K562 (cell line): ENCODE results near the gene SAMD13. TPM values are rescaled to one million over a fixed set of nuclear protein-coding genes. Genes with fewer than 3 reads are reported as not detected.

Experiments used
- ARHGAP35 ChIP-seq: fragments of 450-650 bp; IDR thresholded peaks from 2 replicates; pipeline ENCODE4 v1.6.1; 2018; ENCODE audit not compliant: partially characterized antibody
- CBFA2T3 ChIP-seq: fragments of 450-650 bp; IDR thresholded peaks from 2 replicates; pipeline ENCODE4 v1.6.1; 2017
- EP400 ChIP-seq: fragments of 450-650 bp; IDR thresholded peaks from 2 replicates; pipeline ENCODE4 v1.6.1; 2017; ENCODE audit warnings: antibody characterized with exemption, mild to moderate bottlenecking, moderate library complexity
- ETV1 ChIP-seq: fragments of 450-650 bp; conservative IDR thresholded peaks from 2 replicates; pipeline ENCODE4 v1.6.1; 2016; ENCODE audit warnings: missing genetic modification characterization, control low read depth, low read depth, missing compliant biosample characterization
- FIP1L1 ChIP-seq: fragments of 200-400 bp; formaldehyde crosslinking; IDR thresholded peaks from 2 replicates; pipeline ENCODE4 v1.6.1; 2018; ENCODE audit warnings: mild to moderate bottlenecking, low read depth, low read length; ENCODE audit not compliant: poor library complexity, severe bottlenecking
- FOS ChIP-seq: IDR thresholded peaks from 3 replicates; pipeline ENCODE4 v1.6.1; 2011; ENCODE audit not compliant: insufficient read length; ENCODE audit errors: extremely low read depth
- FOXK1 ChIP-seq: sonication (generic); formaldehyde crosslinking; IDR thresholded peaks from 2 replicates; pipeline ENCODE4 v1.8.0; 2022; ENCODE audit warnings: missing genetic modification reagents, mild to moderate bottlenecking, borderline replicate concordance
- KAT7 ChIP-seq: sonication (generic); formaldehyde crosslinking; IDR thresholded peaks from 2 replicates; pipeline ENCODE4 v1.8.0; 2022; ENCODE audit warnings: missing genetic modification reagents, mild to moderate bottlenecking, borderline replicate concordance
- KAT8 ChIP-seq: fragments of 450-650 bp; IDR thresholded peaks from 2 replicates; pipeline ENCODE4 v1.6.1; 2016; ENCODE audit warnings: low read depth, mild to moderate bottlenecking
- MEF2D ChIP-seq: conservative IDR thresholded peaks from 2 replicates; pipeline ENCODE4 v1.6.1; 2016; ENCODE audit warnings: low read depth, missing genetic modification characterization, missing compliant biosample characterization
- MIER1 ChIP-seq: fragments of 450-650 bp; IDR thresholded peaks from 2 replicates; pipeline ENCODE4 v1.6.1; 2016; ENCODE audit warnings: antibody characterized with exemption, mild to moderate bottlenecking, low read depth
- NEUROD1 ChIP-seq: fragments of 150-350 bp; IDR thresholded peaks from 2 replicates; pipeline ENCODE4 v1.6.1; 2014; ENCODE audit warnings: borderline replicate concordance, low read length, low read depth; ENCODE audit not compliant: partially characterized antibody
- SAFB2 ChIP-seq: fragments of 200-400 bp; formaldehyde crosslinking; IDR thresholded peaks from 2 replicates; pipeline ENCODE4 v1.6.1; 2018; ENCODE audit warnings: borderline replicate concordance, low read length, low read depth, moderate library complexity; ENCODE audit not compliant: severe bottlenecking
- SMARCA4 ChIP-seq: fragments of 450-650 bp; IDR thresholded peaks from 2 replicates; pipeline ENCODE4 v1.6.1; 2016
- SMARCE1 ChIP-seq: fragments of 450-650 bp; IDR thresholded peaks from 2 replicates; pipeline ENCODE4 v1.7.1; 2016; ENCODE audit warnings: mild to moderate bottlenecking
- SPI1 ChIP-seq: IDR thresholded peaks from 2 replicates; pipeline ENCODE4 v1.6.1; 2011; ENCODE audit warnings: low read depth, low read length, control low read depth, borderline replicate concordance
- TAF9B ChIP-seq: fragments of 450-650 bp; IDR thresholded peaks from 2 replicates; pipeline ENCODE4 v1.6.1; 2018; ENCODE audit warnings: mild to moderate bottlenecking; ENCODE audit not compliant: partially characterized antibody
- TAL1 ChIP-seq: fragments of 450-650 bp; IDR thresholded peaks from 2 replicates; pipeline ENCODE4 v1.6.1; 2016; ENCODE audit warnings: mild to moderate bottlenecking
- TCFL5 ChIP-seq: fragments of 250-450 bp; sonication (Bioruptor Pico); conservative IDR thresholded peaks from 2 replicates; pipeline ENCODE4 v1.6.1; 2021; ENCODE audit warnings: mild to moderate bottlenecking, moderate library complexity, matching md5 sums
- TRIM28 ChIP-seq: fragments of 450-650 bp; IDR thresholded peaks from 2 replicates; pipeline ENCODE4 v1.6.1; 2017
- TSC22D4 ChIP-seq: fragments of 450-650 bp; IDR thresholded peaks from 2 replicates; pipeline ENCODE4 v1.6.1; 2016; ENCODE audit warnings: missing genetic modification characterization, missing biosample characterization, control low read depth
- XRCC3 ChIP-seq: fragments of 450-650 bp; IDR thresholded peaks from 2 replicates; pipeline ENCODE4 v1.6.1; 2017; ENCODE audit warnings: mild to moderate bottlenecking, moderate library complexity
- ZFPM2 ChIP-seq: fragments of 250-450 bp; sonication (Bioruptor Pico); IDR thresholded peaks from 2 replicates; pipeline ENCODE4 v1.5.1; 2022; ENCODE audit warnings: mild to moderate bottlenecking
- ZNF124 ChIP-seq: sonication (generic); formaldehyde crosslinking; IDR thresholded peaks from 2 replicates; pipeline ENCODE4 v1.8.1; 2022; ENCODE audit warnings: missing genetic modification reagents
- ZNF347 ChIP-seq: fragments of 450-650 bp; formaldehyde crosslinking; IDR thresholded peaks from 2 replicates; pipeline ENCODE4 v1.4.0; 2020; ENCODE audit warnings: low read depth, mild to moderate bottlenecking, moderate library complexity
- ZNF431 ChIP-seq: sonication (generic); formaldehyde crosslinking; IDR thresholded peaks from 2 replicates; pipeline ENCODE4 v1.8.0; 2022; ENCODE audit warnings: mild to moderate bottlenecking, missing genetic modification reagents
- ZNF445 ChIP-seq: fragments of 250-450 bp; sonication (Bioruptor Pico); IDR thresholded peaks from 2 replicates; pipeline ENCODE4 v1.4.0; 2020; ENCODE audit warnings: low read depth, mild to moderate bottlenecking, moderate library complexity
- ZSCAN32 ChIP-seq: fragments of 450-650 bp; formaldehyde crosslinking; IDR thresholded peaks from 2 replicates; pipeline ENCODE4 v1.4.0; 2020; ENCODE audit warnings: mild to moderate bottlenecking, moderate library complexity
- polyA plus RNA-seq, 8 experiments: library from polyadenylated mRNA; depleted of rRNA in 4 of 8; stranded (reverse) in 5 of 8; unstranded in 3 of 8; fragments of >200 nt; fragmentation: Nextera tagmentation in 2 of 8; fragmentation: Illumina TruSeq in 1 of 8; extraction: Ambion mirVana in 2 of 8; extraction: Trizol in 1 of 8; gene quantifications; 2 replicates each; pipeline versions ENCODE4 v1.2.1 to v1.2.3, GENCODE V29; 2011 to 2014; ENCODE audit warnings: inconsistent platforms in 1 of 8, missing spikeins in 1 of 8
- total RNA-seq, 7 experiments: library from RNA; depleted of rRNA in 6 of 7; stranded (reverse); fragments of >200 nt in 6 of 7; fragmentation: Illumina TruSeq in 2 of 7; extraction: Trizol in 2 of 7; gene quantifications; 2 replicates each; pipeline versions ENCODE4 v1.2.1 to v1.2.3, GENCODE V29; 2011 to 2021; ENCODE audit warnings: low replicate concordance in 1 of 7
- TF ChIP-seq, protein P1 (sequence below): fragments of 450-650 bp; IDR thresholded peaks from 2 replicates; pipeline ENCODE4 v1.6.1; 2018; ENCODE audit not compliant: partially characterized antibody

The SAMD13 gene
- total and polyA plus RNA-seq, 9 of the 15 experiments (the other 6 are each of a cell fraction or from before 2014, with no cell fraction given) = 0.78 to 2.7 (median 1.00) TPM

DNA sequence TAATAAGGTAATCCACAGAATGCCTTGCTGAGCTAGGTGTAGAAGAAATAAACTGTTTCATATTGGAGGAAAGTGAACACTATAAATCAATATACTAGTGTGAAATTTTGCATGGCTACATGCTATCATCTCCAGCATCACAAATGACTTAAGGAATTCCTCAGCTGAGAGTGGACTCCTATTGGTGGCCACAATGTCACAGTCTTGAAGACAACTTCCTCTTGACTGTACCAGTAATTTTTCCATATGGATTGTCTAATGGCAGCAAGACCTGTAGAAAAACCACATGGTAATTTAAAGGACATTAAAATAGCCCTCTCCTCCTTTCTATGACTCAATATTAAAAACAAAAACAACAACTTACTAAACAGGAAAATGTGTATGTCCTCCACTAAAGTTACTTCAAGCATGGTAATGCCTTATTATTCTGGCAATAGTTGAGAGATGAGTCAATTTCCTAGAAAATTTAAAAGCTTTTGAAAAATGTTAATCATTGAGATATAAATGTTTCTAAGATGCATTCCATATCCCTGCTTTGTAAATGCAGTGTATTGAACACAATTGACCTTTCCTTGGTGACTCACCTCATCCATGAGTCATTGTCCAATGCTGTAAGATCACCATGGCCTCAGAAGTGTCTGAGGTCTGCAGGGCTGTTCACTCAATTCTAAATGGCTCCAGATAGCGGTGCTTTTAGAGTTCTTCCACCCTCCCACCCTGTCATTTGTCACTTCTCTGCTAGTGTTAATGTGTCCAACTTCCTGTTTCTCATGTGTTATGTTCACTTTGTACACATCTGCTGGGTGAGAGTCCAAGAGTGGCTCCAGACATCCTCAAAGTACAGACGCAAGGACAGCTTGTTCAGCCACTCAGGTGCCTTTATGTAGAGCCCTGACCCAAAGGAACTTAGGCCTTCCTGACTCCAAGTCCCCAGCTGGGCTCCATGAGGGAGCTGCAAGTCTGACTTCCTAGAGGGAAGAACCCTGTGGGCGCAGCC is 64.0 kb downstream of the SAMD13 start (continued):
- no peak for TF ChIP-seq ZNF445 (CRISPR knock-in tag)
- 0 out of 2 replicates have a peak, but pooled peaks have one; percentile 14 for TF ChIP-seq ETV1
- peak; percentile 72; the same call in 1 of the 2 replicates for TF ChIP-seq SMARCE1
- TF ChIP-seq SPI1 = 0 out of 2 replicates have a peak, but pooled peaks have one; percentile 29
- no peak for TF ChIP-seq TAF9B
- TF ChIP-seq SAFB2 = no peak
- no peak for TF ChIP-seq ZNF431
- no peak for TF ChIP-seq TAL1
- no peak for TF ChIP-seq FIP1L1
- TF ChIP-seq TRIM28 = no peak
- no peak for TF ChIP-seq TSC22D4 (tag)
- peak; percentile 67 for TF ChIP-seq FOS
- no peak for TF ChIP-seq ARHGAP35
- no peak for TF ChIP-seq KAT8
- TF ChIP-seq MIER1 = no peak
- no peak for TF ChIP-seq ZSCAN32 (CRISPR knock-in tag)
- TF ChIP-seq NEUROD1 = no peak
- no peak for TF ChIP-seq KAT7 (CRISPR knock-in tag)
- TF ChIP-seq, protein P1, sequence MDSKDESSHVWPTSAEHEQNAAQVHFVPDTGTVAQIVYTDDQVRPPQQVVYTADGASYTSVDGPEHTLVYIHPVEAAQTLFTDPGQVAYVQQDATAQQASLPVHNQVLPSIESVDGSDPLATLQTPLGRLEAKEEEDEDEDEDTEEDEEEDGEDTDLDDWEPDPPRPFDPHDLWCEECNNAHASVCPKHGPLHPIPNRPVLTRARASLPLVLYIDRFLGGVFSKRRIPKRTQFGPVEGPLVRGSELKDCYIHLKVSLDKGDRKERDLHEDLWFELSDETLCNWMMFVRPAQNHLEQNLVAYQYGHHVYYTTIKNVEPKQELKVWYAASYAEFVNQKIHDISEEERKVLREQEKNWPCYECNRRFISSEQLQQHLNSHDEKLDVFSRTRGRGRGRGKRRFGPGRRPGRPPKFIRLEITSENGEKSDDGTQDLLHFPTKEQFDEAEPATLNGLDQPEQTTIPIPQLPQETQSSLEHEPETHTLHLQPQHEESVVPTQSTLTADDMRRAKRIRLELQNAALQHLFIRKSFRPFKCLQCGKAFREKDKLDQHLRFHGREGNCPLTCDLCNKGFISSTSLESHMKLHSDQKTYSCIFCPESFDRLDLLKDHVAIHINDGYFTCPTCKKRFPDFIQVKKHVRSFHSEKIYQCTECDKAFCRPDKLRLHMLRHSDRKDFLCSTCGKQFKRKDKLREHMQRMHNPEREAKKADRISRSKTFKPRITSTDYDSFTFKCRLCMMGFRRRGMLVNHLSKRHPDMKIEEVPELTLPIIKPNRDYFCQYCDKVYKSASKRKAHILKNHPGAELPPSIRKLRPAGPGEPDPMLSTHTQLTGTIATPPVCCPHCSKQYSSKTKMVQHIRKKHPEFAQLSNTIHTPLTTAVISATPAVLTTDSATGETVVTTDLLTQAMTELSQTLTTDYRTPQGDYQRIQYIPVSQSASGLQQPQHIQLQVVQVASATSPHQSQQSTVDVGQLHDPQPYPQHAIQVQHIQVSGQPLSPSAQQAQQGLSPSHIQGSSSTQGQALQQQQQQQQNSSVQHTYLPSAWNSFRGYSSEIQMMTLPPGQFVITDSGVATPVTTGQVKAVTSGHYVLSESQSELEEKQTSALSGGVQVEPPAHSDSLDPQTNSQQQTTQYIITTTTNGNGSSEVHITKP = no peak
- TF ChIP-seq SMARCA4 = peak; percentile 78
- no peak for TF ChIP-seq XRCC3
- no peak for TF ChIP-seq ZNF124 (CRISPR knock-in tag)
- no peak for TF ChIP-seq ZNF347 (CRISPR knock-in tag)
- no peak for TF ChIP-seq MEF2D (tag)
- peak; percentile 11; the same call in 1 of the 2 replicates for TF ChIP-seq CBFA2T3
- TF ChIP-seq TCFL5 (CRISPR knock-in tag) = no peak
- no peak for TF ChIP-seq ZFPM2 (CRISPR knock-in tag)
- TF ChIP-seq FOXK1 (CRISPR knock-in tag) = no peak
- TF ChIP-seq EP400 = no peak
